K562 (cell line): ENCODE measurements around the gene SESN2. TPM values are rescaled to one million over a fixed set of nuclear protein-coding genes. Genes with fewer than 3 reads are reported as not detected.

ENCODE experiments used
- CCAR2 ChIP-seq: fragments of 200-400 bp; formaldehyde crosslinking; IDR thresholded peaks from 2 replicates; pipeline ENCODE4 v1.6.1; 2017; ENCODE audit warnings: mild to moderate bottlenecking, low read depth, low read length
- CHD1 ChIP-seq: fragments of 200-600 bp; sonication (generic); IDR thresholded peaks from one replicate; pipeline ENCODE4 v1.6.1; 2012; ENCODE audit warnings: mild to moderate bottlenecking, moderate library complexity, low read length, inconsistent platforms
- JUND ChIP-seq, 2 experiments: IDR thresholded peaks; 2 replicates in 1 of 2; 3 replicates in 1 of 2; pipeline ENCODE4 v1.6.1; 2011; ENCODE audit warnings: borderline replicate concordance in 2 of 2, low read depth in 2 of 2, low read length in 2 of 2, improper control_type of control experiment in 1 of 2, missing biosample characterization in 1 of 2, missing genetic modification characterization in 1 of 2, missing genetic modification reagents in 1 of 2
- LEF1 ChIP-seq: fragments of 450-650 bp; IDR thresholded peaks from 2 replicates; pipeline ENCODE4 v1.6.1; 2016; ENCODE audit warnings: mild to moderate bottlenecking
- MYBL2 ChIP-seq, 2 experiments: fragments of 450-650 bp in 1 of 2; sonication (generic) in 1 of 2; formaldehyde crosslinking in 1 of 2; IDR thresholded peaks; 2 replicates each; pipeline versions ENCODE4 v1.6.1 to v1.8.1; 2017 to 2022; ENCODE audit warnings: borderline replicate concordance in 1 of 2, inconsistent platforms in 1 of 2, low read depth in 1 of 2, mild to moderate bottlenecking in 1 of 2, missing genetic modification reagents in 1 of 2, moderate library complexity in 1 of 2
- WHSC1 ChIP-seq: IDR thresholded peaks from one replicate; pipeline ENCODE4 v1.6.1; 2012; ENCODE audit warnings: low read length, control low read depth, inconsistent platforms
- ZNF384 ChIP-seq: IDR thresholded peaks from 2 replicates; pipeline ENCODE4 v1.6.1; 2012; ENCODE audit warnings: low read depth, low read length, improper control_type of control experiment
- polyA plus RNA-seq, 8 experiments: library from polyadenylated mRNA; depleted of rRNA in 4 of 8; stranded (reverse) in 5 of 8; unstranded in 3 of 8; fragments of >200 nt; fragmentation: Nextera tagmentation in 2 of 8; fragmentation: Illumina TruSeq in 1 of 8; extraction: Ambion mirVana in 2 of 8; extraction: Trizol in 1 of 8; gene quantifications; 2 replicates each; pipeline versions ENCODE4 v1.2.1 to v1.2.3, GENCODE V29; 2011 to 2014; ENCODE audit warnings: inconsistent platforms in 1 of 8, missing spikeins in 1 of 8
- total RNA-seq, 7 experiments: library from RNA; depleted of rRNA in 6 of 7; stranded (reverse); fragments of >200 nt in 6 of 7; fragmentation: Illumina TruSeq in 2 of 7; extraction: Trizol in 2 of 7; gene quantifications; 2 replicates each; pipeline versions ENCODE4 v1.2.1 to v1.2.3, GENCODE V29; 2011 to 2021; ENCODE audit warnings: low replicate concordance in 1 of 7
- TF ChIP-seq, protein P1 (sequence below): fragments of 250-450 bp; sonication (Bioruptor Pico); IDR thresholded peaks from 2 replicates; pipeline ENCODE4 v1.6.1; 2021; ENCODE audit warnings: mild to moderate bottlenecking
- TF ChIP-seq, protein P2 (sequence below), 2 experiments: fragments of 450-650 bp; formaldehyde crosslinking in 1 of 2; IDR thresholded peaks; 2 replicates each; pipeline versions ENCODE4 v1.4.0 to v1.6.1; 2014 to 2020; ENCODE audit warnings: mild to moderate bottlenecking in 2 of 2, borderline replicate concordance in 1 of 2, low read depth in 1 of 2
- TF ChIP-seq, protein P3 (sequence below): fragments of 250-450 bp; sonication (Bioruptor Pico); IDR thresholded peaks from 2 replicates; pipeline ENCODE4 v1.8.0; 2021; ENCODE audit warnings: mild to moderate bottlenecking, moderate library complexity

Gene SESN2
- total and polyA plus RNA-seq, 9 of the 15 experiments (the other 6 are each of a cell fraction or from before 2014, with no cell fraction given) = 3.7 to 71.3 (median 16.8) TPM

DNA sequence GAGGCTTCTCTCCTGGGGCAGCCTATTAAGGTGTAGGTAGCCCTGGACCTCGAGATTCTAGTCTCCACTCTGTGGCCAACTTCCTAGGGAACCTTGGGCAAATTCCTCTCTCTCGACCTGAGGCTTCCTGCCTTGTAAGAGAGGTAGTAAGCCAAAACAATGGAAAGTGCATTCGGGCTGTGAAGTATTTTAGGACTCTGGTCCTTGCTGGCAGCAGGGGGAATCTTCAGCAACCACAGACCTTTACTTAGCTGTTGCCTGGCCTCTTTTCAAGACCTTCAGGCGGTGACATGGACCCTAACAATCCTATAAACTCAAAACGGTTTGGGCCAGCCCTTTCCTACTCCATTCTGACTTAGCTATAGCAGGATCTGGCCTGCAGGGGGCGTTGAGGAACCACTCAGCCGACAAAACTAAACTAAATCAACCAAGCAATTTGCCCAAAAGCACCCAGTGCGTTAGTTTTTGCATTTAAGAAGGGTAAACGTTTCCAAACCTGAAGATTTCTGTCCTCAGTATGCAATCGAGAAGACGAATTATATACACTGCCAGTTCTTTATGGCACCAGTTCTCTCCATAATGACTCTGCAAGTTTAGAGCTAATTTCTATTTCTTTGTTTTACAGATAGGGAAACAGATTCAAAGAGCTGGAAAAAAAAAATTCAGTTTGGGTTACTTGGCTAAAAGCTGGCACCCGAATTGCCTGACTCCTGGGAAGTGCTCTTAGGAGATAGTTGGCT, 10.9 kb upstream of the SESN2 start (continued):
- TF ChIP-seq, protein P1, sequence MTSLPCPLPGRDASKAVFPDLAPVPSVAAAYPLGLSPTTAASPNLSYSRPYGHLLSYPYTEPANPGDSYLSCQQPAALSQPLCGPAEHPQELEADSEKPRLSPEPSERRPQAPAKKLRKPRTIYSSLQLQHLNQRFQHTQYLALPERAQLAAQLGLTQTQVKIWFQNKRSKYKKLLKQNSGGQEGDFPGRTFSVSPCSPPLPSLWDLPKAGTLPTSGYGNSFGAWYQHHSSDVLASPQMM (CRISPR knock-in tag) = no peak
- TF ChIP-seq JUND (IDR thresholded peaks at IDR 0.05; ENCODE audit: borderline replicate concordance, low read depth, low read length) = peak; percentile 67
- peak; percentile 18; the same call in 1 of the 3 replicates for TF ChIP-seq JUND (tag; IDR thresholded peaks at IDR 0.05; ENCODE audit: borderline replicate concordance, low read depth, low read length)
- TF ChIP-seq, protein P2, sequence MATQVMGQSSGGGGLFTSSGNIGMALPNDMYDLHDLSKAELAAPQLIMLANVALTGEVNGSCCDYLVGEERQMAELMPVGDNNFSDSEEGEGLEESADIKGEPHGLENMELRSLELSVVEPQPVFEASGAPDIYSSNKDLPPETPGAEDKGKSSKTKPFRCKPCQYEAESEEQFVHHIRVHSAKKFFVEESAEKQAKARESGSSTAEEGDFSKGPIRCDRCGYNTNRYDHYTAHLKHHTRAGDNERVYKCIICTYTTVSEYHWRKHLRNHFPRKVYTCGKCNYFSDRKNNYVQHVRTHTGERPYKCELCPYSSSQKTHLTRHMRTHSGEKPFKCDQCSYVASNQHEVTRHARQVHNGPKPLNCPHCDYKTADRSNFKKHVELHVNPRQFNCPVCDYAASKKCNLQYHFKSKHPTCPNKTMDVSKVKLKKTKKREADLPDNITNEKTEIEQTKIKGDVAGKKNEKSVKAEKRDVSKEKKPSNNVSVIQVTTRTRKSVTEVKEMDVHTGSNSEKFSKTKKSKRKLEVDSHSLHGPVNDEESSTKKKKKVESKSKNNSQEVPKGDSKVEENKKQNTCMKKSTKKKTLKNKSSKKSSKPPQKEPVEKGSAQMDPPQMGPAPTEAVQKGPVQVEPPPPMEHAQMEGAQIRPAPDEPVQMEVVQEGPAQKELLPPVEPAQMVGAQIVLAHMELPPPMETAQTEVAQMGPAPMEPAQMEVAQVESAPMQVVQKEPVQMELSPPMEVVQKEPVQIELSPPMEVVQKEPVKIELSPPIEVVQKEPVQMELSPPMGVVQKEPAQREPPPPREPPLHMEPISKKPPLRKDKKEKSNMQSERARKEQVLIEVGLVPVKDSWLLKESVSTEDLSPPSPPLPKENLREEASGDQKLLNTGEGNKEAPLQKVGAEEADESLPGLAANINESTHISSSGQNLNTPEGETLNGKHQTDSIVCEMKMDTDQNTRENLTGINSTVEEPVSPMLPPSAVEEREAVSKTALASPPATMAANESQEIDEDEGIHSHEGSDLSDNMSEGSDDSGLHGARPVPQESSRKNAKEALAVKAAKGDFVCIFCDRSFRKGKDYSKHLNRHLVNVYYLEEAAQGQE (IDR thresholded peaks at IDR 0.05; ENCODE audit: borderline replicate concordance) = peak; percentile 85; the same call in 1 of the 2 replicates
- TF ChIP-seq, protein P2 (CRISPR knock-in tag; IDR thresholded peaks at IDR 0.05; ENCODE audit: low read depth) = no peak
- TF ChIP-seq CCAR2 = no peak
- no peak for TF ChIP-seq CHD1
- TF ChIP-seq, protein P3, sequence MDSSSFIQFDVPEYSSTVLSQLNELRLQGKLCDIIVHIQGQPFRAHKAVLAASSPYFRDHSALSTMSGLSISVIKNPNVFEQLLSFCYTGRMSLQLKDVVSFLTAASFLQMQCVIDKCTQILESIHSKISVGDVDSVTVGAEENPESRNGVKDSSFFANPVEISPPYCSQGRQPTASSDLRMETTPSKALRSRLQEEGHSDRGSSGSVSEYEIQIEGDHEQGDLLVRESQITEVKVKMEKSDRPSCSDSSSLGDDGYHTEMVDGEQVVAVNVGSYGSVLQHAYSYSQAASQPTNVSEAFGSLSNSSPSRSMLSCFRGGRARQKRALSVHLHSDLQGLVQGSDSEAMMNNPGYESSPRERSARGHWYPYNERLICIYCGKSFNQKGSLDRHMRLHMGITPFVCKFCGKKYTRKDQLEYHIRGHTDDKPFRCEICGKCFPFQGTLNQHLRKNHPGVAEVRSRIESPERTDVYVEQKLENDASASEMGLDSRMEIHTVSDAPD = no peak
- TF ChIP-seq LEF1 = no peak
- TF ChIP-seq WHSC1 = no peak
- TF ChIP-seq MYBL2 (IDR thresholded peaks at IDR 0.05; ENCODE audit: low read depth) = no peak; the same call in 1 of the 2 replicates
- no peak for TF ChIP-seq MYBL2 (CRISPR knock-in tag; IDR thresholded peaks at IDR 0.05; ENCODE audit: borderline replicate concordance)
- peak; percentile 77 for TF ChIP-seq ZNF384
